Adrenal gland (tissue), 5 donors: Measurements from ENCODE around the gene TMEM132D.

ENCODE experiments used
- CTCF ChIP-seq, 6 experiments: fragments of 450-650 bp in 4 of 6; fragments of 200-600 bp in 2 of 6; sonication (generic) in 1 of 6; IDR thresholded peaks; 1 replicate in 5 of 6; 2 replicates in 1 of 6; pipeline versions ENCODE4 v1.5.1 to v1.8.0; 2016 to 2021; ENCODE audit warnings: antibody characterized with exemption in 6 of 6, mild to moderate bottlenecking in 2 of 6, moderate library complexity in 1 of 6
- POLR2A ChIP-seq, 2 donors: fragments of 450-650 bp; IDR thresholded peaks; one replicate each; pipeline ENCODE4 v1.6.1; 2017; ENCODE audit warnings: antibody characterized with exemption in 2 of 2, mild to moderate bottlenecking in 2 of 2, moderate library complexity in 1 of 2
- donor health status: DM: no; HTN: no; CAD: no.

GRCh38 chr12:129700036-129700435, 203.8 kb downstream of the TMEM132D start:
- TF ChIP-seq POLR2A (IDR thresholded peaks at IDR 0.05) (no peak), CTCF (IDR thresholded peaks at IDR 0.05) (no peak)
